Endothelial cell of umbilical vein (primary cell): Measurements from ENCODE around the gene TEKTIP1.

Experiments used
- MYC ChIP-seq: IDR thresholded peaks from one replicate; pipeline ENCODE4 v1.6.1; 2011; ENCODE audit warnings: mild to moderate bottlenecking, low read depth, low read length
- TF ChIP-seq, protein P1 (sequence below), 2 donors: IDR thresholded peaks; 1 replicate in 1 of 2; 2 replicates in 1 of 2; pipeline ENCODE4 v1.5.1; 2011; ENCODE audit warnings: low read length in 2 of 2, mild to moderate bottlenecking in 2 of 2, moderate library complexity in 2 of 2, control low read depth in 1 of 2, inconsistent platforms in 1 of 2, low read depth in 1 of 2; ENCODE audit not compliant: insufficient read depth in 1 of 2; ENCODE audit errors: extremely low read depth in 1 of 2

DNA sequence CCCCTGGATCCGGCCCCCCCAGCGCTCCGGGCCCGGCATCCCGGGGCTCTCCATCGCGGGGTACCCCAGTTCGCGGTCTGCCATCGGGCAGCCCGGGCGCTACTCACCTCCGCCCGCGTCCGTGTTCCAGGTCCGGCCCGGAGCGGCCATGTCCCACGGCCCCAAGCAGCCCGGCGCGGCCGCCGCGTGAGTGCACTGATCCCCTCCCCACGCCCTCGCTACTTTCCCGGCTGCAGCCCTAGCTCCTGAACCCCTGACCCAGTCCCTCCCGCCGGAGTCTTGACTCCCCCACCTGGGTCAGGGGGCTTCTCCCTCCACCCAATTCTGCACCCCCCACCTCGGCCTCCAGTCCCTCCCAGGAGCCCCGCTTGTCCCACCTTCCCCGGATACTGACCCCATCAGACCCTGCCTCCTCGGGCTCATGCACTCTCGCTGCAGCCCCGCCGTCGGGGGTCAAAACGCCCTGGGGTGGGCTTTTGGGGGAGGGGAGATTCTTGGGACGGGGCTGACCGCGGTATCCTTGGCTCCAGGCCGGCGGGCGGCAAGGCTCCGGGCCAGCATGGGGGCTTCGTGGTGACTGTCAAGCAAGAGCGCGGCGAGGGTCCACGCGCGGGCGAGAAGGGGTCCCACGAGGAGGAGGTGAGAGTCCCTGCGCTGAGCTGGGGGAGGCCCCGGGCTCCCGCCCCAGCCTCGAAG lies 34.3 kb downstream of the TEKTIP1 start:
- TF ChIP-seq, protein P1, sequence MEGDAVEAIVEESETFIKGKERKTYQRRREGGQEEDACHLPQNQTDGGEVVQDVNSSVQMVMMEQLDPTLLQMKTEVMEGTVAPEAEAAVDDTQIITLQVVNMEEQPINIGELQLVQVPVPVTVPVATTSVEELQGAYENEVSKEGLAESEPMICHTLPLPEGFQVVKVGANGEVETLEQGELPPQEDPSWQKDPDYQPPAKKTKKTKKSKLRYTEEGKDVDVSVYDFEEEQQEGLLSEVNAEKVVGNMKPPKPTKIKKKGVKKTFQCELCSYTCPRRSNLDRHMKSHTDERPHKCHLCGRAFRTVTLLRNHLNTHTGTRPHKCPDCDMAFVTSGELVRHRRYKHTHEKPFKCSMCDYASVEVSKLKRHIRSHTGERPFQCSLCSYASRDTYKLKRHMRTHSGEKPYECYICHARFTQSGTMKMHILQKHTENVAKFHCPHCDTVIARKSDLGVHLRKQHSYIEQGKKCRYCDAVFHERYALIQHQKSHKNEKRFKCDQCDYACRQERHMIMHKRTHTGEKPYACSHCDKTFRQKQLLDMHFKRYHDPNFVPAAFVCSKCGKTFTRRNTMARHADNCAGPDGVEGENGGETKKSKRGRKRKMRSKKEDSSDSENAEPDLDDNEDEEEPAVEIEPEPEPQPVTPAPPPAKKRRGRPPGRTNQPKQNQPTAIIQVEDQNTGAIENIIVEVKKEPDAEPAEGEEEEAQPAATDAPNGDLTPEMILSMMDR (IDR thresholded peaks at IDR 0.05; ENCODE audit: extremely low read depth in 1 of 2, insufficient read depth in 1 of 2, low read depth in 1 of 2, low read length in 2 of 2) = no peak
- TF ChIP-seq MYC = no peak
